Activated T-helper 1 cell treated with anti-CD3 and anti-CD28 coated beads, Interleukin-12 subunit alpha, Interleukin-12 subunit beta, Interleukin-2, Interleukin-4 antibody, amounts not matched to agents 30 ng/mL and 10 ng/mL and 1 ng/mL, durations not matched to agents 14 hours and 24 hours and 36 hours (primary cell): Measurements from ENCODE around the gene MRPL36. TPM values are rescaled to one million over a fixed set of nuclear protein-coding genes. Genes with fewer than 3 reads are reported as not detected.

Experiments
- DNase-seq: peaks from one replicate; pipeline ENCODE4 v3.0.0; 2021; ENCODE audit warnings: low spot score
- H3K27ac Mint-ChIP-seq: one replicate; pipeline ENCODE4 v1.8.0; 2021; ENCODE audit warnings: mild to moderate bottlenecking, mixed read lengths
- H3K27me3 Mint-ChIP-seq: one replicate; pipeline ENCODE4 v1.8.0; 2022; ENCODE audit warnings: mild to moderate bottlenecking, moderate library complexity, mixed read lengths; ENCODE audit not compliant: insufficient read depth
- H3K36me3 Mint-ChIP-seq: one replicate; pipeline ENCODE4 v1.8.0; 2021; ENCODE audit warnings: low read depth, mixed read lengths
- H3K4me1 Mint-ChIP-seq: one replicate; pipeline ENCODE4 v1.8.0; 2021; ENCODE audit warnings: low read depth, mixed read lengths
- H3K4me3 Mint-ChIP-seq: one replicate; pipeline ENCODE4 v1.8.0; 2021; ENCODE audit warnings: mild to moderate bottlenecking, moderate library complexity, mixed read lengths
- H3K9me3 Mint-ChIP-seq: one replicate; pipeline ENCODE4 v1.8.0; 2021; ENCODE audit warnings: mixed read lengths
- intact Hi-C: fragments of 100-400 bp; cut with micrococcal nuclease; formaldehyde crosslinking; loops from one replicate; pipeline ENCODE4 v1.15.1; 2024
- total RNA-seq: library from RNA; stranded (reverse); gene quantifications from 2 replicates; pipeline ENCODE4 v1.2.3, GENCODE V29; 2022

MRPL36 gene
- total RNA-seq, 1 donor from 2014 or later: 118 TPM

DNA sequence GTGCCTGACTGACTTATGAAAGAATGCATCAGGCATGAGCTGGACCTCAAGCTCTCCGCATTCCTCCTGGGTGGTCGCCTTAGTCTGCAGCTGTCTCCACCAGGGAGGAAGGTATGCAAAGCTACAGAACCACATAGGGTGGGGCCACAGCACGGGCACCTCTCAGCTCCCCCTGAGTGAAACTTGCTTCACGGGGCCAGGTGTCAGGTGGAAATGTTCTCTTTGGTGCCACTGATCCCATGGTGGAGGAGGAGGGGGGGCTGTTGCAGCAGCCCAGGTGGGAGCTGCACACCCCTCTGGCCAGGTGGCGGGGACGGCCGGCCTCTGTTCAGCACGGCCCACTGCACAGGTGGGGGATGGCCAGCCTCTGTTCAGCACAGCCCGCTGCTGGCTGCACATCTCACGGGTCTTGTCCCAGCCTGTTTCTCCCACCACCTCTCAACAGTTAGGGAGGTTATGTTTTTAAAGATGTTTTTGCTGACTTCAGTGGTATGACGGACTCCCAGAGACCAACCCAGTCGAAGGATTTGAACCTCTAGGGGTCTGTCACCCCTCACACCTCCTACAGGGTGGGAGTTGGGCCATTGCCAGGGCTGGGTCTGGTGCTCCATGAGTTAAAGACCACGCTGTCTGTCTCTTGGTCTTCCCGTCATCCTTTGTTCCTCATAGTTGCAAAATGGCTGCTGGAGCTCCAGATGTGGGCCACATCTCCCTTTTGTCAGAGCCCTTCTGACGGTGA lies 34.3 kb downstream of the MRPL36 start:
- Mint-ChIP-seq H3K4me3 (no peak overlapping the region), H3K9me3 (no peaks in the 10 kb centered on the region), H3K27me3 (peaks cover 4% of the 10 kb centered on the region), H3K4me1 (no peaks in the 10 kb centered on the region), H3K36me3 (no peaks in the 10 kb centered on the region), H3K27ac (no peak overlapping the region)
- intact Hi-C loops: no loop called here
- no peak for DNase-seq

DNA sequence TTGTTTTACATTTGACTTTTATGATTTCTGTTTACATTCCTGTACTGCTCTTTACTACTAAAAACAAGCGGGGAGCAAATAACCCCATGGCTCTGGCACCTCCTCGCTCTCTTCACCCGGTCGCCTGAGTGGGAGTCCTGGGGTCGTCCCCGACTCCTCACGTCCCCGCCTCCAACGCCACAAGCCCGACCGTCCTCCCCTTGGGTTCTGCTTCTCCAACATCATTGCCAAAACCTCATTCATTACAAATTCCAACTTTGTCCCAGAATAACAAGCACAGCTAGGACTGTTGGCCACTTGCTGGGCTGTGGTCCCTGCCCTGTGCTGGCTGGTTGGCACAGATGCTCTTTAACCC lies 35.1 kb downstream of the MRPL36 start:
- Mint-ChIP-seq H3K27me3 (peaks cover 4% of the 10 kb centered on the region), H3K27ac (no peak overlapping the region), H3K36me3 (no peaks in the 10 kb centered on the region), H3K4me3 (no peak overlapping the region), H3K4me1 (no peaks in the 10 kb centered on the region), H3K9me3 (no peaks in the 10 kb centered on the region)
- intact Hi-C loops: loop anchor here (5.0 kb wide), 1 partner anchor 113 kb away; no protein-coding TSS in a partner anchor
- DNase-seq: no peak

DNA sequence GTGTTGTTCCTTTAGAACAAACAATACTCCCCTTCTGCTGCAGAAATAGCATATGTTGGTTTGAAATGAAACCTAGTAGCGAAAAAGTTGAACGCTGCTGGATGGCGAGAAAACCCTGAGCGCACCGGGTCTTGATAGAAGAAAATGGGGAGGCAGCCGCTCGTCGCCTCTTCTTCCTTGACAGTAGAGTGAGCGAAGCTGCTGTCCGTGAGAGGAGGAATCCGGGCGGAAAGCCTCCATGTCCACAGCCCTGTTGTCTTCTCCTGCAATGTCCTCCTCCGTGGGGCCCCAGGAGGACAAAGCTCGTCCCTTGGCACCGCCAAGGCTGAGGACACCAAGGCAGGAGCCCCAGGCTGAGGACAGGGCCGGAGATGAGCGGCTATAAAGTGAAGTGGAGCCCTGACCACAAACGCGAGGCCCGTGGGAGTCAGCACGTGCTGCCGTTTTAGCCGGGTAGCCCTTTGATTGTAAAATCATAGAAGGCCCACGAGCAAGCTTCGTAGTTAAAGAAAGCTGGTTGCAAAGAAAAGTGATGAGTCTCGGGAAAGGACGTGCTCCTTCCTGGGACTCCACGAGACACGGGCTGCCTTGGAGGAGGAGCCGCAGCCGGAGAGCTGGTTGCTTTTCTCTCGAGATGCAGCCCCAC lies 35.6 kb downstream of the MRPL36 start:
- no peak overlapping the region for H3K27ac Mint-ChIP-seq
- H3K27me3 Mint-ChIP-seq: peaks cover 4% of the 10 kb centered on the region
- no peak for DNase-seq
- intact Hi-C loops: loop anchor here (1.0 to 5.0 kb wide), 4 partner anchors 35 to 274 kb away; partner anchors contain the start of gene MRPL36
- H3K9me3 Mint-ChIP-seq: no peaks in the 10 kb centered on the region
- no peak overlapping the region for H3K4me3 Mint-ChIP-seq
- no peaks in the 10 kb centered on the region for H3K36me3 Mint-ChIP-seq
- no peaks in the 10 kb centered on the region for H3K4me1 Mint-ChIP-seq

DNA sequence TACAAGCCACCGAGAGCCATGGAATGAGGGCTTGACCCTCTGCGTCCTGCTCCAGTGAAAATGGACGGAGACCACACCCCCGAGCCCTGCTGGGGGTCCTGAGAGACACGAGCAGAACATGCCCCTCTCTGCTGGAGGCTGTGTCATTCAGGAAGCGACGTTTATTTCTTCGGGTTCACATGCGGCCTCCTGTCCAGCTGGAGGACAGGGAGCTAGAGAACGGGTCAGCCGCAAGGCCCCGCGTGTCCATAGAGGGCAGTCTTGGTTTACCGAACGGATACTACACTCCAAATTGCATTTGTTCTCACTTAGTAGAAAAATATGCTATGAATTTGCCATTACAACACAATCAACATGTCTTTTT lies 36.1 kb downstream of the MRPL36 start:
- Mint-ChIP-seq H3K4me1 (no peaks in the 10 kb centered on the region), H3K9me3 (peaks cover 3% of the 10 kb centered on the region), H3K36me3 (no peaks in the 10 kb centered on the region), H3K27me3 (peaks cover 4% of the 10 kb centered on the region), H3K27ac (no peak overlapping the region), H3K4me3 (no peak overlapping the region)
- intact Hi-C loops: loop anchor here (1.0 to 5.0 kb wide), 4 partner anchors 36 to 275 kb away; partner anchors contain the start of gene MRPL36
- peak; percentile 19 for DNase-seq

DNA sequence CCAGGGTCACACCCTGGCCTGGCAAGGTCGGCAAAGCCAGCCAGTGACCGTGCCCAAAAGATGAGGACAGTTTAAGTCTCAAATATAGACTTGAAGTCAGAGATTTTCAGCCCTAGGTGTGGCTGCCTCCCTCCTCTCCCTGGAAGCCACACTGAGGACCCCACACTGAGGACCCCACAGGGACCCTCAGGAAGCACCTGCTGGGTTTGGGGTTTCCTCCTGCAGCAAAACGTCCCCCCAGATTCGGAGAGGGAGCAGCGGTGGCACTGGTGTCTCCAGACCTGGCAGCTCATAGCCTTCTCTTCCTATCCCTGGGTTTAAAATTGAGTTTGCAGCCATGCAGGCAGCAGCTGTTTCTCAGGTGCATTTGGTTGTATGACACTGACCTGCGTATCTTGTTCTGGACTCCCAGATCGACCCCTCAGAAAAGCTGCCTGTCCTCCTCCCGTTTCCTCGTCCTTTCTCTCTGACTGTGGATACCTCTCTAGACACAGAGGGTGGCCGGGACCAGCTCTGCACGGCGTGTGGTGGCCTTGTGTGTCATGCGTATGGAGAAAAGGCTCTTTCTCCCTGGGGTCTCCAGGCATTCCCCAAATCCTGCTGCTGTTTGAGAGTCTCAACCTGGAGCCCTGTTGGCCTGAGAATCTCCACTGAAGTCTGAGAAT lies 36.6 kb downstream of the MRPL36 start:
- no peak for DNase-seq
- Mint-ChIP-seq H3K9me3 (peaks cover 8% of the 10 kb centered on the region), H3K27me3 (peaks cover 4% of the 10 kb centered on the region), H3K4me3 (no peak overlapping the region), H3K27ac (no peak overlapping the region), H3K4me1 (no peaks in the 10 kb centered on the region), H3K36me3 (no peaks in the 10 kb centered on the region)
- intact Hi-C loops: loop anchor here (1.0 to 5.0 kb wide), 4 partner anchors 36 to 275 kb away; partner anchors contain the start of gene MRPL36

DNA sequence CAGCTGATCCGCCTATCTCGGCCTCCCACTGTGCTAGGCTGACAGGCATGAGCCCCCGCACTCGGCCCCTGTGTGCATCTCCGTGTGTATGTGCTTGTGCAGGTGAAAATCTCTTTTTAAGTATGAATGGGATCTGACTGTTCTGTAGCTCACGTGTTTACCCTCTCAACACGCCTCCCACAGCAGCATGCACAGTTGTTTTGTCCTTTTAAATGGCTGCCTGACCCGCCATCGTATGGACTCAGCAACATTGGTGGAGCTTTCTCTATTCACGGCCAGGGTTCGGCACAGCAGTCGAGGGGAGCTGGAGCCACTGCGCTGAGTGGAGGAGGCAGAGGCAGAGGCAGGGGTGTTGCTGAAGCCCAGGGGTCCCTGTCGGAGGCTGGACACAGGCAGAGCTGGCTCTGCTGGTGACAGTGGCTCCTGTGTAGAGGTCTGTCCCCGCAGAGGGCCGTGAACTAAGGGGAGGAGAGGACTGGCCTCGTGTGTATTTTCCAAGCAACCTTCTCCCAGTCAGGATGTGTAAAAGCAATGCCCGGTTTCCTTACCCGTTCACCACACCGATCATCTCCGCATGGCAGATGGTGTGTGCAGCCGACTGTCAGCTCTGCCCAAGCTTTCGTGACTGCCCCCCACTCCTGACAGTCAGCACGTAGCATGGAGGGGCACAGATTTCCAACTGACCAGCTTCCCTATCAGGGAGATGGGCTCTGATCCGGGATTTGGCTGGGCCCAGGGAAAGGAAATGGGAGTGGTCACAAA lies 37.3 kb downstream of the MRPL36 start:
- H3K36me3 Mint-ChIP-seq: no peaks in the 10 kb centered on the region
- intact Hi-C loops: loop anchor here (2.0 to 5.0 kb wide), 2 partner anchors 115 to 180 kb away; no protein-coding TSS in a partner anchor
- no peak for DNase-seq
- no peak overlapping the region for H3K4me3 Mint-ChIP-seq
- H3K4me1 Mint-ChIP-seq: no peaks in the 10 kb centered on the region
- peaks cover 4% of the 10 kb centered on the region for H3K27me3 Mint-ChIP-seq
- peaks cover 9% of the 10 kb centered on the region for H3K9me3 Mint-ChIP-seq
- no peak overlapping the region for H3K27ac Mint-ChIP-seq

DNA sequence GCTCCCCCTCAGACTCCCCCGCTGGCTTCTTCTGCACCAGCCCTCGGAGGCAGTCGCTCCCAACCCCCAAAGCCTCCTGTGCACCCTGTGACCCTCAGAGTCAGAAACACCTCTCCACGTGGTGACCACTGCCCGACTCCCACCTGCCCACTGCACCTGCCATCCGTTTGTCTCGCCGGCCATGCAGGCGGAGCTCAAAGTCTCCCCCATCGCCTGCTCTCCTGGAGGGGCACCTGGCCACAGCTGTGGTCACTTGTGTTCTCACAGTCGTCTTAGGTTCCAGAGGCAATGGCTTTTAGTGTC lies 38.2 kb downstream of the MRPL36 start:
- H3K9me3 Mint-ChIP-seq: peaks cover 9% of the 10 kb centered on the region
- intact Hi-C loops: loop anchor here (5.0 kb wide), 1 partner anchor 116 kb away; no protein-coding TSS in a partner anchor
- H3K36me3 Mint-ChIP-seq: no peaks in the 10 kb centered on the region
- H3K4me1 Mint-ChIP-seq: no peaks in the 10 kb centered on the region
- H3K27ac Mint-ChIP-seq: no peak overlapping the region
- H3K4me3 Mint-ChIP-seq: no peak overlapping the region
- no peak for DNase-seq
- peaks cover 4% of the 10 kb centered on the region for H3K27me3 Mint-ChIP-seq

DNA sequence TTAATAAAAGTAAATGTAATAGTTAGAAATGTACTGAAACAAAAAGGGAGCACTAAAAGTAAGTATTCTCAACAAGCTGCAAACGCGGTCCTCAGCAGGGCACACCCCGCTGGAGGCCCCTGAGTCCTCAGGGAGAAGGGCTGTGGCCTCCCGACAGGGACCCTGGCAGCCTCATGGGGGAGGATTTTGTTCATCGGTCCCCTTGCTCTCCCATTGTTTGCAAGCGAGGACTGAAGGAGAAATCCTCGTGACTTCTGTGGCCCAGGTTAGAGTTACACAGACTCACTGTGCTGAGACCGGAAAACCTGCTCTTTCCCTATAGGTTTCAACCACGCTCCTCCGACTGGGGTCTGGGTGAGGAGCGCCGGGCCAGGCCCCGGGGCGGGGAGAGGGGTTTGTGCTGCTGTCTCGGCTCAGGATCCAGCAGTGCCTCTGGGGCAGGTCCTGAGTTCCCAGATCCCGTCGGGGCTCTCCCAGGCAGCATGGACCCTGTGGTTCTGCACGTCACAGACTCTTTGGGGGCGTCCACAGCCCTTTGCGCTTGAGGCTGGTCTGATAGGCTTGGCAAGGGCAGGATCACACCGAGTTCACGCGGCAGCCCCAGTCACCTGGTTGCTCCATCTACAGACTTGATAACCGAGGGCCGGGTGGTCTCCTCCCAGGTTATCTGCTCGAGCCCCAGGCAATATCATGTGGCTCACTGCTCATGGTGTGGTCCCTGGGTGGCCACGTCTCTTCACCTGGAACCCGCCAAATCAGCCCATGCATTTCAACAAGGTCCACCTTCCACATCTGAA lies 38.8 kb downstream of the MRPL36 start:
- H3K36me3 Mint-ChIP-seq: no peaks in the 10 kb centered on the region
- DNase-seq: no peak
- H3K9me3 Mint-ChIP-seq: peaks cover 9% of the 10 kb centered on the region
- H3K27me3 Mint-ChIP-seq: peaks cover 4% of the 10 kb centered on the region
- H3K27ac Mint-ChIP-seq: no peak overlapping the region
- no peaks in the 10 kb centered on the region for H3K4me1 Mint-ChIP-seq
- H3K4me3 Mint-ChIP-seq: no peak overlapping the region
- intact Hi-C loops: loop anchor here (5.0 kb wide), 1 partner anchor 116 kb away; no protein-coding TSS in a partner anchor

DNA sequence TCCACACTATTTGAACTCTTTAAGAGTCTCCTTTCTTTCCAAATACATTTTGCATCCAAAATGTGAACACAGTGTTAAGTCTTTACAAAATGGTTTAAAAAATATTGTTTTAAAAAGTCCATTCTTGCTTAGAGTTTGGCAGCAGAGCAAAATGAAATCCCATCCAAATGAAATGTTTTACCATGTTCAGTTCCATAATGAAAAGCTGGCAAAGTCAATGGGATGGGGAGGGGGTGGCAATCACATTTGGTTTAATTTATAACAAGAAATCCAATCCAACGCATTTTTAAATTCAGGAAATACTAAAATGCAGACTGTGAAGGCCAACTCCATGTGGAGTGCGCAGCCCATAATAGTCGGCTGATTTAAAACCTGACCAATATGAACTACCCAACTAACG lies 39.4 kb downstream of the MRPL36 start:
- no peaks in the 10 kb centered on the region for H3K4me1 Mint-ChIP-seq
- DNase-seq: no peak
- no peak overlapping the region for H3K4me3 Mint-ChIP-seq
- no peak overlapping the region for H3K27ac Mint-ChIP-seq
- H3K27me3 Mint-ChIP-seq: peaks cover 4% of the 10 kb centered on the region
- peaks cover 9% of the 10 kb centered on the region for H3K9me3 Mint-ChIP-seq
- intact Hi-C loops: loop anchor here (5.0 kb wide), 1 partner anchor 117 kb away; no protein-coding TSS in a partner anchor
- H3K36me3 Mint-ChIP-seq: no peaks in the 10 kb centered on the region

DNA sequence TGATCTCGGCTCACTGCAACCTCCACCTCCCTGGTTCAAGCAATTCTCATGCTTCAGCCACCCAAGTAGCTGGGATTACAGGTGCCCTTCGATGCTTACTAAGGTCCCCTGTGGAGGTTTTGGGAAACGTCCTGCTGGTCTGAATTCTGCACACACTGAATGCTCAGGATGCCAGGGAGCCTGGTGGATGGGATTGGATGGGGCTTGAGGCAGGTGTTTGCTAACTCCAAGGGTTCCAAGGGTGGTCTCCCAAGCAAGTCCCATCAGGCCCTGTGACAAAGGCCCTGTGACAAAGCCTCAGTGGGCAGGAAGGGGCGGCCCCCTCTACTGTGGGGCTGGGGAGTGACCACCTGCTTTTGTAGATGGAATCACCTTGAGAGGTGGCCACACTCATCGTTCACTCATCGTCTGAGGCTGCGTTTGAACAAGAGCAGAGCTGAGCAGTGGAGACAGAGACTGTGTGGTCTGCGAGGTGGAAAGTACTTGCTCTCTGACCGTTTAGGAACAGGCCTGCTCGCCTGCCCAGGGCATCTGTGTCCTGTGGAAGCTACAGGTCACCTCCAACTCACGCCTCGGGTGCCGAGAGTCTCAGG lies 40.2 kb downstream of the MRPL36 start:
- Mint-ChIP-seq H3K27ac (no peak overlapping the region), H3K4me1 (no peaks in the 10 kb centered on the region), H3K9me3 (peaks cover 9% of the 10 kb centered on the region), H3K27me3 (peaks cover 4% of the 10 kb centered on the region), H3K36me3 (no peaks in the 10 kb centered on the region), H3K4me3 (no peak overlapping the region)
- intact Hi-C loops: no loop called here
- no peak for DNase-seq

DNA sequence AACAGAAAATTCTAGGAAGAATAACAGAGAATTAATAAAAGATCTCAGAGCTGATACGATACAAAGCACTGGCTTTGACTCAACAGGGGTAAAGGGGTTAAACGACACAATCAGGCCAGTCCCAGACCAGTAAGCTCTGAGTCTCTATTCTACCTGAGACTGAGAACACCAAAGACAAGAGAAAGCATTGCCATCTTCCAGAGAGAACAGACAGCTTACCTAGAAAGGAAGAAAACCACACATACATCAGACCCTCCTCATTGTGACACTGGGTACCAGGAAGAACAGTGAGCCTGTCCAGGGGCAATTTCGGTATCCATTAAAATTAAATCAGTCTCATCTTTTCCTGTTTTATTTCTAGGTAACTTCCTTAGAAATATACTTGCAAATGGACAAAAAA lies 41.1 kb downstream of the MRPL36 start:
- no peak overlapping the region for H3K27ac Mint-ChIP-seq
- H3K27me3 Mint-ChIP-seq: peaks cover 4% of the 10 kb centered on the region
- no peak for DNase-seq
- peaks cover 9% of the 10 kb centered on the region for H3K9me3 Mint-ChIP-seq
- no peaks in the 10 kb centered on the region for H3K36me3 Mint-ChIP-seq
- no peaks in the 10 kb centered on the region for H3K4me1 Mint-ChIP-seq
- intact Hi-C loops: no loop called here
- no peak overlapping the region for H3K4me3 Mint-ChIP-seq

DNA sequence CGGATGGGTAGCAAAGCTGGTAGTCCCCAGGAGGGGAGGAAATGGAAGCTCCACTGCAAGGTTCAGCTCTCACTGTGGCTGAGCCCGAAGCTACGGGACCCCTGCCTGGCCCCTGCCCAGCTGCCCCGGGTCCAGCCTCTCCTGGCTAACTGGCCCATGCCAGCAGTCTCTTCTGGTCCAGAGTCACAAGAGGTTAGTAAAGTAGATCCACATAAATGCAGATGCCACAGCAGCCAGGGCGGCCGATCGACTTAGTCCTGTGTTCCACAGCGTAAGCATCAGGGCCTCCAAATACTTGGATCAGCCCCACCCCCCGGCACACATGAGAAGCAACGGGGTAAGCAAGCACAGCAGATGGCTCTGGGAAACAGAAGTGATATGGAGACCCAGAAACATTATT lies 42.1 kb downstream of the MRPL36 start:
- H3K4me1 Mint-ChIP-seq: no peaks in the 10 kb centered on the region
- peaks cover 9% of the 10 kb centered on the region for H3K9me3 Mint-ChIP-seq
- H3K36me3 Mint-ChIP-seq: no peaks in the 10 kb centered on the region
- no peak for DNase-seq
- intact Hi-C loops: no loop called here
- H3K4me3 Mint-ChIP-seq: no peak overlapping the region
- H3K27ac Mint-ChIP-seq: no peak overlapping the region
- peaks cover 1% of the 10 kb centered on the region for H3K27me3 Mint-ChIP-seq
